Fibroblast of peridontal ligament (primary cell): ENCODE data around the gene EXOC2.

Source experiments
- DNase-seq: peaks from one replicate; pipeline ENCODE4 v3.0.0-alpha.2; 2010; ENCODE audit errors: extremely low read depth

EXOC2 gene

GRCh38 chr6:466564-466963 lies 226.4 kb downstream of the EXOC2 start:
- DNase-seq, result no peak

GRCh38 chr6:465531-466348 lies 227.2 kb downstream of the EXOC2 start:
- no peak for DNase-seq

GRCh38 chr6:456887-457286 lies 236.1 kb downstream of the EXOC2 start:
- no peak for DNase-seq

GRCh38 chr6:456358-456867 lies 236.5 kb downstream of the EXOC2 start:
- DNase-seq, result no peak

- DNase-seq, result no peak
These were observed 237.1 kb downstream of the EXOC2 start for GRCh38 chr6:455835-456234.

- no peak for DNase-seq
These were observed 237.8 kb downstream of the EXOC2 start for GRCh38 chr6:455006-455585.

GRCh38 chr6:454148-454991 lies 238.6 kb downstream of the EXOC2 start:
- DNase-seq, result no peak

- peak; percentile 5 for DNase-seq
These were observed 239.8 kb downstream of the EXOC2 start for GRCh38 chr6:453152-453551.

- peak; percentile 13 for DNase-seq
These were observed 240.5 kb downstream of the EXOC2 start for GRCh38 chr6:452301-453067.

- DNase-seq, result no peak
These were observed 241.1 kb downstream of the EXOC2 start for GRCh38 chr6:451847-452246.

- DNase-seq, result no peak
These were observed 241.6 kb downstream of the EXOC2 start for GRCh38 chr6:451336-451735.

- no peak for DNase-seq
These were observed 243.2 kb downstream of the EXOC2 start for GRCh38 chr6:449486-450419.

GRCh38 chr6:449057-449430 lies 243.9 kb downstream of the EXOC2 start:
- DNase-seq, result no peak

- no peak for DNase-seq
These were observed 244.5 kb downstream of the EXOC2 start for GRCh38 chr6:448296-449056.

- DNase-seq, result no peak
These were observed 245.4 kb downstream of the EXOC2 start for GRCh38 chr6:447381-448165.

- no peak for DNase-seq
These were observed 246.2 kb downstream of the EXOC2 start for GRCh38 chr6:446418-447366.

GRCh38 chr6:445571-446417 lies 247.1 kb downstream of the EXOC2 start:
- no peak for DNase-seq
